GM21423 (cell line): ENCODE measurements around the gene ERC1.
"Not testable (repeated sequence)": the region's sequence is repeated elsewhere in the genome, so short reads cannot be mapped to it uniquely, and the experiment has no call there.

Experiments used
- ATAC-seq: cut with Tn5 transposase; IDR thresholded peaks from one replicate; pipeline ENCODE4 v1.9.1; 2021; ENCODE audit warnings: mild to moderate bottlenecking, moderate library complexity; ENCODE audit not compliant: unreplicated experiment

ERC1 gene

DNA sequence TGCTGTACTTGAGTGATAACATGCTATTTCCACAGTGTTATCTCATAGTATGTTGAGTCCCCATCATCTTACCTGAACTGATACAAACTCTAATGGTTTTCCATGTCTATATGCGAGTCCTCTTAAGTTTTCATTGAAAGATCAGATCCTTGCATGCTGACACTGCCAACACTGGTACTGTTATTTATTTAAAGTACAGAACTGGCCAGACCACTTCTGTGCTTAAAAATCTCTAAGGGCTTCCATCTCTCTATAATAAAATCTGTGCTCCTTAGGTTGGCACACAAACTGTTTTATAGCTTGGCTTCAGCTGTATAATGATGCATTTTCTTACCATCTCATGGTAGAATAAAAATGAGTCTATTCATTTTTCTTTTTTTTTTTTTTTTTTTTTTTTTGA lies 188.1 kb downstream of the ERC1 start:
- no peak for ATAC-seq

DNA sequence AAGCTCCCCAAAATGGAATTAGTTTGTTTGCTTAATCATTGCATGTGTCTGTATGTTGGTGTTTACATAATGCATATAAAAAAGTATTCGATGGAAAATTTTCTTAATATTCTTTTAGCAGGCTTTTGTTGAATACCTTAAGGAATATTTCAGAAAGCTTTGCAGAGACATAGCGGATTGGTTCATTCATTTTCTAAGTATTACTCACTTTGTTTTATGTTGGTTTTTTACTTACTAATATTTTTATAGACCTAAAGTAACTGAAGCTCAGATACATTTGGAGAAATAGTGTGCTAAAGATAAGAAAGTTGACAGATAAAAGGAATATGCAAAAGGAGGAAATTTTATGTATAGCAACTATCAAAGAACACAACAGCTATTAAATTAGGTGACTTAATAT lies 191.0 kb downstream of the ERC1 start:
- no peak for ATAC-seq

DNA sequence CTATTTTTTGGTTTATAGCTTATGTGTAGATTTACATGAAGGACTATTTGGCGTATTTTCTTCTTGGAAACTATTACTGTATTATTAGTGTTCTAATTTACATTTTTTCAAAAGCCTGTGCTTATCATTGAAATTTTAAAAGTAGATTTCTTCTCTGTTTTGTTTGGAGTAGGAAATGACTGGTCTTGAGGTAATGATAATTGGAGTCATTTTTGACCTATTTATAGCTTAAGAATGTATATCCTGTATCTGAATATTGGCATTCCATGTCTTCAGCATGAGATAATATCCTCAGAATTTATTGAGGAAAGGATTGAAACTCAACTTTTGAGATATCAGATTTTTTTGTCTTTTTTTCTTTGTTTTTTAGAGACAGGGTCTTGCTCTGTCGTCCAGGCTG lies 193.4 kb downstream of the ERC1 start:
- ATAC-seq, result no peak

DNA sequence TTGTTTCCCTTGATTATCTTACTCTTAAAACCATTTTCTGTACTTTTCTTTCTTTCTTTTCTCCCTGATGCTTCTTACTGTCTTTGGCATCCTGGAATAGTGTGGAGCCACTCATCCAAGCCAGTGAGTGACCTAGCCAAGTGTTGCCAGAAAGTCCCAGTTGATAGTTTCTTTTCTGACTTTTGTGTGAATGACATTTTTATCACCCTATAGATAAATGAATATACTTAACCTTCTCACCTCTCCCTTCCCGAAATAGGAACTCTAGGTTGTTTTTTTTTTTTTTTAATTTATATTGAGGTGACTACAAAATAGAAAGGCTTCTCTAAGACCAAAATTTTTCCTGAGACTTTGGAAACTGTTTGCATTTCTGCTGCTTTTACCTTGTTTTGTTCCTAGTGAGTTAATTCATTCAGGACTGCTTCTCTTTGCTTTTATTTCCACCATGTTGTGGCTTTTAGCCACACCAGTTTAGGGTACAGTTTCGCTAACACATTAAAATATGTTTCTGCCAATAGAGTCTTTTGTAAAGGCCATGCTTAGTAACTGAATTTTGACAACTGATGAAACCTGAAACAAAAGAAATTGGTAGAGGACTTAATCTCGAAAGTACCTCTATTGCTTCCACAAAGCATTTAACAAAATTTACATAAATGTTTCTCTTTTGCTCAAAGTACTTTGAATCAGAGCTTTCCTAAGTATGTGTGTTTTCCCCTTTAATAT lies 194.6 kb downstream of the ERC1 start:
- no peak for ATAC-seq

DNA sequence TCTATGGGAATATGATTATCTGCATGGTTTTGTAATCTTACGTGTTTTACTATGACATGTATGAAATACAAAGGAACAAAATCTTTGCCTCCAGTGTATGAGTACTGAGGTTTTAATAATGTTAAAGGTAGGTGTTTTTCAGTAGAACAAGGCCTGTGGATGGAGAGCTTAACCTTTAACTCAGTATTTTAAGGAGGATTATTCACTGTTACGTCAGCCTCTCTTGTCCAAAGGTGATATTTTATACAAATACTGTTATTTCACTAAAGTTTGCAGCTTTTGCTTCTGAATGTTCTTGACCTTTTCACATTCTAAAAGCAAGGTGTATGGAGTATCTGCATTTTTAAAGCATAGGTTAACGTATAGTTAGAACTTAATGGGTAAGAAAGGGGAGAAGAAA lies 195.3 kb downstream of the ERC1 start:
- ATAC-seq, result no peak

DNA sequence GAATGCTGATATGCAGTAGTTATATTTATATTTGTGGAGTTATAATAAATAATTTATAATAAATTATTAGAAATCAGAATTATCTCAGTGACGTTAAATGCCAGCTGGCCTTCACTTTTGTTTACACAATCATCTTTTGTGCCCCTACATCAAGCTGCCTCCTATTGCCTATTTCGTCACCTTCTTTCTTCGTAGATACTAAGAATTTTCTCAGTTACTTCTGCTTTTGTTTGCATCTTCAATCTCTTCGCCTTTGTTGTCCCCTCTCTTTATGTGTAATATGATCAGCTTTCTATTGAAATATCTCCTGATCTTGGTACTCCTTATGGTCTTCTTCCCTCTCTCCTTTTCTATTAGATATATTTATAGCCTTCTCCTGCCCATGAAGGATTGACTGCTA lies 197.0 kb downstream of the ERC1 start:
- ATAC-seq, result no peak

DNA sequence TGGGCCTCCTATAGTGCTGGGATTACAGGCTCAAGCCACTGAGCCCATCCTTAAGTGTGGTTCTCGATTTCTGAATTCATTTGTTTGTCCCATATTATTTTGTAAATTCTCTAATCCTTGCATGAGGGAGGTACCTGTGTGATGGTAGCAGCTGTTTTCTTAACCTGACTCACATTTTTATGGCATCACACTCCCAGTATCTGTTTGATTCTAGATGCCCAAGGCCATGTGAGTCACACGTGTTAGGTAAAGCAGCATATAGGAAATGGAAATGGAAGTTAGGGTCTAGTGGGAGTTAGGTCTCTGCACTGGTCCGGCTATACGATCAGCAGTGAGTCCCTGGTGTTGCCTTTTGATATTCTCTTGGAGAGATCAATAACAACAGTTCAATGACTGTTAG lies 198.1 kb downstream of the ERC1 start:
- no peak for ATAC-seq

DNA sequence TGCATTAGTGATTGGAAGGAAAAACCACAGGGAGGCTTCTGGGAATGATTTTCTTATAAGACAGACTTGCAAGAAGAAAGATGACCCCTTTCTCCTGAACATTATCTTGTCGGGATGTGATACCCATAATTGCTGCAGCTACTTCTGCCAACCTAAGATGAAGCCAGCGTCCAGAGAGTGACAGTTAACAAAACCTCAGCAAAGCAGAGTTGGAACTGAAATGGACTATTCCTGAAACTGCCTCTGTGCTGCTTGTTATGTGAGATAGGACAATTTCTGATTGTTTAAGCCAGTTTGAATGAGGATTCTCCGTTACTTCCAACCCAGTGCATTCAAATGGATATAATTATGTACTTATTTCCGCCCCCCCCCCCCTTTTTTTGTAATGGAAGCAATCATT lies 204.5 kb downstream of the ERC1 start:
- no peak for ATAC-seq

DNA sequence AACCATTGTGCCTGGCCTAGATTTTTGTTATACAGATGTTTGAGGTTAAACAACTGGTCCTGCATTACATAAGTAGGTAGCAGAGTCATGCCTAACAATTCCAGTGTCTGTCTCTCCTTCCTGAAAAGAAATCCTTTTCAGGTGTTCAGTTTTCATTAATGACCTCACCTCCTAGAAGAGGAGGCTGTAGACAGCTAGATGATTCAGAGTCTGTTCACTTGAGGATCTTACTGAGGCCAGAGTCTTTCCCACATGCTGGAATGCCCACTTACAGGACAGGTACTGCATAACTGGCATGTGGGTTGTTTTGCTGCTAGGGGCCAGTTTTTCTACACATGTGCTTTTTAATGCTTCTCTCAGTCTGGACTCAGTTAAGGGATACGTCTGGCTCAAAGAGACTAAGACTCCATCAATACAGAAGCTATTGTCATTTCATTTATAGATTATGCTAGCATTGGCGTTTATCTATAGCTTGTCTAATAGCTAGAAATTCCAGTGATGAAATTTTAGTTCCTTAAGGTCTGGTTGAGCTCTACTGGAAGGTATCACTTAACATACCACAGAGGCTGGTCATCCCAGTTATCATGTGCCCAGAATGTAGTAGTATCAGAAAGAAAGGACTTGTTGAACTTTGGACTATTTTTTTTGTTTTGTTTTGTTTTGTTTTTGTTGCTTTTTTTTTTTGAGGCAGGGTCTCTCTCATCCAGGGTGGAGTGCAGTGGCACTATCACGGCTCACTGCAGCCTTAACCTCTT lies 206.4 kb downstream of the ERC1 start:
- ATAC-seq, result no peak

DNA sequence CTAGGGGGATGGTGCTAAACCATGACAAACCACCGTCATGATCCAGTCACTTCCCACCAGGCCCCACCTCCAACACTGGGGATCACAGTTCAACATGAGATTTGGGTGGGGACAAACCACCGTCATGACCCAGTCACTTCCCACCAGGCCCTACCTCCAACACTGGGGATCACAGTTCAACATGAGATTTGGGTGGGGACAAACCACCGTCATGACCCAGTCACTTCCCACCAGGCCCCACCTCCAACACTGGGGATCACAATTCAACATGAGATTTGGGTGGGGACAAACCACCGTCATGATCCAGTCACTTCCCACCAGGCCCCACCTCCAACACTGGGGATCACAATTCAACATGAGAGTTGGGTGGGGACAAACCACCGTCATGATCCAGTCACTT lies 207.8 kb downstream of the ERC1 start:
- ATAC-seq, result not testable (repeated sequence)

DNA sequence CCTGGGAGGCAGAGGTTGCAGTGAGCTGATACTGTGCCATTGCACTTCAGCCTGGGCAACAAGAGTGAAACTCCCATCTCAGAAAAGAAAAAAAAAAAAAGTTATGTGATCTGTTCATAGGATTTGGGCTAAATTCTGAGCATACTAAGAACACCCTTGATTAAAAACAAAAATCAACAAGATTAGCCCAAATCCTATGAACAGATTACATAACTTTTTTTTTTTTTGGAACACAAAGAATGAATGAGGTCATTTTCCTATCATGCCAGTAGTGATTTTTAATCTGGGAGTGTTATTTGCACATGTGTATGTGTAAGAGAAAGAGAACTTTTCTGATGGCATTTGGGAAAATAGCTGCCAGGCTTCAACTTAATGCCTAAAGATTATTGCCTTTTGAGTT lies 208.7 kb downstream of the ERC1 start:
- no peak for ATAC-seq

DNA sequence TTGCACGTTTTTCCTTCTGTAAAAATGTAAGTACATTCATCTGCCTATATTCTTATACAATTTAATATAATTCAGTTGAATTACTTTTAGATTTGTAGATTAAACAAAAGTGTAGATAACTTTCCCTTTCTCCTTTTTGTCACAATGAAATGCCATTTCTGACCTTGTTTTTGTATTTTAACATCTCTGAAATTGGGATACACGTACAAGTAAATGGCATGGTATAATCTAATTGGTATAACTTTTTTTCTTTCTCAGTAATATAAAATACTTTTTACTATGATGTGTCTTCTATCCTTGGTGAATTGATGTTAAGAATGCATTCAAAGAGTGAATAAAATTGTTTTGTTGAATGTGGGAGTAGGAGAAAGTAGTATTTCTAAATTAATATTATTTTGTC lies 210.0 kb downstream of the ERC1 start:
- ATAC-seq, result no peak

DNA sequence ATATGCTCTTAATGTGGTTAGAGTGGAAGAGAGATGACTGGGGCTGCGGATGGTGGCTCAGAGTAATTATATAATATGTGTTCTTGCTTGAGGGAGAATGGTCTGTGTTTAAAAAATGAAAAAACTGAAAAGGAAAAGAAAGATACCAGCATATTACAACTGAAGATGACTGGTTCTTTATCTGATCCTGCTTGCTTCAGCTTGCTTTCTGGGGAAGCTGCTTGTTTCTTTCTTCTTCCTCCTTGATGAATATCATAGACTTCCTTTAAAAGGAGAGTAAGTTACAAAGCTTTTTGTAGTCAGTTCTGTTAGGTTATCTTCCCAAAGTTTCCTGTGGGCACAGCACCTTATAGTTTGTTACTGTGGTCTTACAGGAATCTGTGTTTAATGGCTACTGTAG lies 210.9 kb downstream of the ERC1 start:
- no peak for ATAC-seq

DNA sequence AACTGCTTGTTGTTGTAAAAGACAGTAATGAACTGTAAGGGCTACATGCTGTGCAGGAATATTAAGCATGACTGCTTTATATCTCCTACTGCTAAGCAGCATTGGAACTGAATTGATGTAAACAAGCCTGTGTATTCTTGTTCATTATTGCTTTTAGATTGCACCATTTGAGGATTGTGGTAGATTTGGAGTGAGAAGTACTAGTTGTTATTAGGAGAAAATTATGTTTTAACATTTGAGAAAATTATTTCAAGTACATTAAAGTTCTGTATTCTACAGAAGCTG lies 212.7 kb downstream of the ERC1 start:
- no peak for ATAC-seq

DNA sequence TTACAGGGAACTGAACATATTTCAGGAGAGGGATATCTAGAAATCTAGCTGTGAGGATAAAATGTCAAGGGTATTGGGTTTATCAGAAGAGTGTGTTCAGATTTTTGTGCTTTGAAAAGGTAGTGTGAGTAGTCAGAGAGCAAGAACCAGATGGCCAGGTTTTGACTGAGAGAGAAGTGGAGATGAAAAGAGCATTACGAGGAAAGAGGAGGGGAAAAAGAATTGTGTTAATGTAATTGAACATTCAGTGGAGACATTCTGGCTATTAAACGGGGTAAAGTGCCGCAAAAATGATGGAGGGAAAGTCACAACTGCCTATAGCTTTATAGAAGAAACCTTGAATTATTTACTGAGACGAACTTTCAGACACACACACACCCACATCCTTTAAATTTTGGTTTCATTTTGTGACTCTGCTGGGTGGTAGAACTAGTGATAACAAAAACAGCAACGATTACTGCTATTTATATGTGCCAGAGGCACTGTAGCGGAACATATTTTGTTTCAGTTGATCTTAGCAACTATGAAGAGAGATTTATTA lies 213.6 kb downstream of the ERC1 start:
- ATAC-seq, result peak; percentile 91

DNA sequence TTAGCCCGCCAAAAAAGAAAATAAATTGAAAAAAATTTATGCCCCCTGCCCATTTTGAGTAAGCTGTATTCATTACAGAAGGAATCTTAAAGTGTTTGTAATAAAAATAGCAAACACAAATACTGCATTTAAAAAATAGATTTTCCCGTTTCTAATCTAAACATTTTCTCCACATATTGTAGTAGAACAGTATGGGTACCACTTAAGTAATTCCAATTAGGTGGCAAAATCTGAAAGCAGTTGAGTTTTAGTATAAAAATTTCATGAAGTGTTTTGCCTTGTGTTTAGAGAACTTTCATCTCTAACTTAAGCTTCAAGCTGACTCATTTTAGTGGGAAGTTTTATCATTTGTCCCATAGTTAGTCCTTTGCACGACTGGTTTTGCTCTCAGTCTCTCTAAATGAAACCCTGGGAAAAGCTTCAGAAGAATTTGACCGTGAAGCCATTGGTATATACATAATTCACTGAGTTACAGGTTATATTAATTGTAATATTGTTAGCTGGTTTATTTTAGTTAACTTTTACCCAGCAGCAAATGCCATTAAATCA lies 214.6 kb downstream of the ERC1 start:
- no peak for ATAC-seq

DNA sequence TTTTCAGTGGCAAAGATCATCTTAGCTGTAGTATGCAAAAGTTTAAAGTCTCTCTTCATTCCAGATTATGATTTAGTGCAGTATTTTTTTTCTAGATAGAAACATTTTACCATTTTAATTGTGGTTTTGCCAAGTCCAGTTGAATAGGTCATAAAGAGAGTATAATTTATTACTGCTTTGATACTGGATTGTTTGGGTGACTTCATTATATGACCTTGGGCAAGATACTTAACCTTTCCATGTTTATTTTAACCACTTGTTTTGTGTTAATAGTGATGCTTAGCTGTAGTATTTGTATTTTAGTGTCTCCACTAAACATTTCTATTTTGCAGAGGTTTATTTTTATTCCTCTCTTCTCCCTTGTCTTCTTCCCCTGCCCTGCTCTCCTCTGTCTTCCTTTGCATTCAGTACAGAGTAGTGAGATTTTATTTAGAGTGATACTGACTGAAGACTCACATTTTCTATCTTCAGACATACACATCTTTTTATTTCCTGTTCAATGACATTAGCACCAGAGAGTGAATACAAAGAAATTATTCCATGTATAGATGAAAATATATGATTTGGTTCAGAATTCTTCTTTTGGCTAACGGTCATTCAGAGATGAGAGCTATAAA lies 215.2 kb downstream of the ERC1 start:
- ATAC-seq, result no peak

DNA sequence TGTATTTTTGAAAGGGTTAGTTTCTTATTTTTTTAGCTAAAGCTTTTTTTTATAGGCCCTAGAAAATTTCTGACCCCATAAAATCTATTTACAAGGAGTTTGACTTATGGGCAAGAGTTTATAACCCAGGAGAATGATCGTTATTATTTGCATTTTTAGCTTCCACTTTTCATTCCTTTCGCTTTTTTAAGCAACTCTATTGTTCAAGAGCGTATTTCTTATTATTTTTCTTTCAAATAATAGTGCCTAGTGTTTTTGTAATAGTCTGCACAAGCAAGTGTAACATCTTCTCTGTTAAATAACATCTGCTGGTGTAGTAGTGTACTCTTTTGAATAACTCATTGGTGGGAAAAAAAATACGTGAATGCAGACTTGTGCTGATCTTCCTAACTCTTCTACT lies 216.3 kb downstream of the ERC1 start:
- no peak for ATAC-seq

DNA sequence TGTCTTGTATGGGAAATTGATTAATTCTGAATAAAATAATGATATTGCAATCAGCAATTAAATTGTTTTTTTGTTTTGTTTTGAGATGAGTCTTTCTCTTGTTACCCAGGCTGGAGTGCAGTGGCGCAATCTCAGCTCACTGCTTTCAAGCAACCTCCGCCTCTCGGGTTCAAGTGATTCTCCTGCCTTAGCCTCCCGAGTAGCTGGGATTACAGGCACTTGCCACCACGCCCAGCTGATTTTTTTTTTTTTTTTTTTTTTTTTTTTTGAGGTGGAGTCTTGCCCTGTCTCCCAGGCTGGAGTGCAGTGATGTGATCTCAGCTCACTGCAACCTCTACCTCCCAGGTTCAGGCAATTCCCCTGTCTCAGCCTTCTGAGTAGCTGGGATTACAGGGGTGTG lies 217.7 kb downstream of the ERC1 start:
- ATAC-seq, result not testable (repeated sequence)

DNA sequence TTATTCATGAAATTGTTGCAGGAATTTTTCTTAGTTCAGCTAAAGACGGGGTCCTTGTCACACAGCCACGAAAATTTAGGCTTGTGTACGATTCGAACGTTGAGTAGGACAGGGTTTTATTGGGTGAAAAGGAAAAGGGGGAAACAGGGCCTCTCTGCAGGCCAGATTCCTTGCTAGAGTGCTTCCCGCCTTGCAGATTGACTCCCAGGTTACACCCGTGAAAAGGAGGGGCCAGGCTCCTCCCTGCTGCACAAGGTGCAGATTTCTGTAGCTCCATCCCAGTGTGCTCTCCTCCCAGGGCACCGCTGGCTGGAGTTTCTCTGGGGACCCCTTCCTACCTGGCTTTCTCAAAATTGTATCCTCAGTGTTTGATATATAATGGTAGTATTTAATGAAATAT lies 221.5 kb downstream of the ERC1 start:
- ATAC-seq, result no peak

DNA sequence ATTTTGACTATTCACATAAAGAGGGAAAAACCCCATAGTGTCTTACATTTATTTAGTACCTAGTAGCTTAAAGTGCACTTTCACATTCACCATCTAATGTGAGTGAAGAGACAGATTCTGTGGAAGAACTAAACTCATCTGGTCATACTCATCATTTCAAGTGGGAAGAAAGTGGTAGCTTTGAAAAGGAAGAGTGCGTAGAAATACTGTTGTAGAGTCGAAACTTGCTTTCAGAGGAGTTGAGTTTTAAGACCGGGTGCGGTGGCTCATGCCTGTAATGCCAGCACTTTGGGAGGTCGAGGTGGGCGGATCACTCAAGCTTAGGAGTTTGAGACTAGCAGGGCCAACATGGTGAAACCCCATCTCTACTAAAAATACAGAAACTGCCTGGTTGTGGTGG lies 222.2 kb downstream of the ERC1 start:
- ATAC-seq, result no peak

DNA sequence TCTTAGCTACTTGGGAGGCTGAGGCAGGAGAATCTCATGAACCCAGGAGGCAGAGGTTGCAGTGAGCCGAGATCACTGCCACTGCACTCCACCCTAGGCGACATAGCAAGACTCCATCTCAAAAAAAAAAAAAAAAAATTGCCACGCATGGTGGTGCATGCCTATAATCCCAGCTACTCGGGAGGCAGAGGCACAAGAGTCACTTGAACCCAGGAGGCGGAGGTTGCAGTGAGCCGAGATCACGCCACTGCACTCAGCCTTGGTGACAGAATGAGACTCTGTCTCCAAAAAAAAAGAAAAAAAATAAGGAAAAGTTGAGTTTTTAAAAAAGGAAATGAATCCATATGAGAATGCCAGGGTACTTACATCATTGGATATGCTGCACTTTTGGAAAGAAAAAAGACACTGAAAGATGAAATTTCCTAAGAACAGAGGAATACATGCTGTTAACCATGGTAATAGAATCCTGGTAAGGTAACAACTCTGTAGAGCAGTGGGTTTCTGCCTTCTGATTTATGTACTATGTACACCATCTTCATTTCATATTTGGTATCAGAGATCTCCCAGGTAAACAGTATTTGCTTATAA lies 222.7 kb downstream of the ERC1 start:
- no peak for ATAC-seq
